T-helper 9 cell (primary cell): ENCODE results near the gene IFNLR1.

ENCODE experiments used
- DNase-seq: peaks from one replicate; pipeline ENCODE4 v3.0.0-alpha.2; 2020

Gene IFNLR1

DNA sequence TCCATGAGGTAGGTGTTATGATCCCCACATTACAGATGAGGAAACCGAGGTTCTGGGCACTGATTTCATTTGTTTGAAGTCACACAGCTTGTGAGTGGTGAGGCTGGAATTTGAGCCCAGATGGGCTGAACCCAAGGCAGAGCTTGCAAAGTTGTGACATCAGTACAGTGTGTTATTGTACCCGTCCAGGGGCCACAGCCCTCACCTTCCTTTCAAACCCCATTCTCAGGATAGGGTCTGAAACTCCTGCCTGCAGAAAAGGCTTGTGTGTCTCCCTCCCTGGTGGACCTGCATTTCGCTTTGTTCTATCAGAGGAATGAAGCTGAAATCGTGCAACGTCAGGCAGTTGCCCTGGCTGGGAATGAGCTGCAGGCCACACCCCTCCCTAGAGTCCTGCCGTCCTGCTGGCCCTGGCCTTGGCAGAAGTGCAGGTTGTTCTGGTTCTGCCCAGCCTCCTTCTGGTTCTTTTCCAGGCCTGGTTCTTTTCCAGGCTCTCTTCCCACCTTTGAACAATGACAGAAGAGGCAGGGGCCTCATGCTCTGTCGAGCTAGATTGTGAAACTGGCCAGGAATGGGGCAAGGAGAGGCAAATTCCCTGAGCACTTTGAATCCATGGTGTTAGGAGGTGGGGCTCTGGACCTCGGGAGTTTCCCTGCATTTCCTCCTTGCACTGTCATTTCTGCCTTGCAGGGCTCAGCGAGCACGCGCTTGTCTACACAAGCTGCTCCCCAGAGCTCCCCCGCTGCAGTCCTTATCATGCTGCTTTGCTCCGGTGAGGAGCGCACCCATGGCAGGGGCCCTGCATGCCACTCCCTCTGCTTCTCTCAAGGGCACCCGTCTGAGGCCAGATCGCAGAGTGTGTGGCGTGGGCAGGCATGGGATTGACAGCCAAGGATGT, 67.0 kb downstream of the IFNLR1 start:
- DNase-seq: no peak

DNA sequence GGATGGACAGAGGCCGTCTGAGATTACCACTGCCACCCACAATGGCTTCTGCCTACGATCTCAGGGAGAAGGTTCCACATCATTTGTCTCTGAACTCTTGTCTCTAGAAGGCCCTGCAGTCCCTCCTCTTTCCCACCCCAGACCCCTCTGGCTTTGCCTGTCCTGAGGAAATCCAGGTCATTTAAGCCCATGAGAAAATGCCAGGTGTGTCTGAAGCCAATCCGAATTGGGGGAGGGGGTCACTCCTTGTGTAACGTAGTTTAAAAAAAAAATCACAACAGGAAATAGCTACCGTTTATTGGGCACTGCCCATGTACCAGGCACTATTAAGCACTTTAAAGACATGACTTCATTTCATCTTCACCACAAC, 67.6 kb downstream of the IFNLR1 start:
- DNase-seq: no peak

- no peak for DNase-seq
These were observed 68.5 kb downstream of the IFNLR1 start for GRCh38 chr1:24118410-24119242.

GRCh38 chr1:24117722-24118409, 69.2 kb downstream of the IFNLR1 start:
- no peak for DNase-seq

DNA sequence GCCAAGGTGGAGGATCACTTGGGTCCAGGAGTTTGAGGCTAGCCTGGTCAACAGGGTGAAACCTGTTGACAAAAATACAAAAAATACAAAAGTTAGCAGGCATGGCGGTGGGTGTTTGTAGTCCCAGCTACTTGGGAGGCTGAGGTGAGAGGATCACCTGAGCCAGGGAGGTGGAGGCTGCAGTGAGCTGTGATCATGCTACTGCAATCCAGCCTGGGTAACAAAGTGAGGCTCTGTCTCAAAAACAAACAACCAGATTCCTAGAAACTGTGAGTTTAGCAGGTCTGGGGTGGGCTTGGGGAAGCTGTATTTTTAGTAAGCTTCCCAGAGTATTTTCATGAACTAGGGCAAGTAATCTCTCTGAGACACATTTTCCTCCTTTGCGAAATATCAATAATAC, 70.0 kb downstream of the IFNLR1 start:
- DNase-seq: no peak

GRCh38 chr1:24114753-24115152, 72.3 kb downstream of the IFNLR1 start:
- no peak for DNase-seq

DNA sequence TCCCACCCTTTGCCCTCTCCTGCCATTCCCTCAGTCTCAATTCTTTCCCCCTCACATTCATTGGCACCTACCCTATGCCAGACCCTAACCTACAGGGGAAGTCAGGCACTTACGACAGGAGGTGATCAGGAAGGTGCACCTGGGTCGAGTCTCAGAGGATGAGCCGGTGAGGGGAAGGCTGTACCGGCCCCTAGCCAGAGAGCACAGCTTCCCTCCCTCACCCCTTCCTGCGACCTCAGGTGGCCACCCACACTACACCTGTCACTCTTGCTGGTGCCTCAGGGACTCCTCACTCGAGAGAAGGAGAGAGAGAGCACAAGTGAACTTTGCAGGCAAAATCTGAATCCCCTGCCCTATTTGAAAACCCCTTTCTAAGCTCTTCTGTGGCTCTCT, 73.5 kb downstream of the IFNLR1 start:
- no peak for DNase-seq

DNA sequence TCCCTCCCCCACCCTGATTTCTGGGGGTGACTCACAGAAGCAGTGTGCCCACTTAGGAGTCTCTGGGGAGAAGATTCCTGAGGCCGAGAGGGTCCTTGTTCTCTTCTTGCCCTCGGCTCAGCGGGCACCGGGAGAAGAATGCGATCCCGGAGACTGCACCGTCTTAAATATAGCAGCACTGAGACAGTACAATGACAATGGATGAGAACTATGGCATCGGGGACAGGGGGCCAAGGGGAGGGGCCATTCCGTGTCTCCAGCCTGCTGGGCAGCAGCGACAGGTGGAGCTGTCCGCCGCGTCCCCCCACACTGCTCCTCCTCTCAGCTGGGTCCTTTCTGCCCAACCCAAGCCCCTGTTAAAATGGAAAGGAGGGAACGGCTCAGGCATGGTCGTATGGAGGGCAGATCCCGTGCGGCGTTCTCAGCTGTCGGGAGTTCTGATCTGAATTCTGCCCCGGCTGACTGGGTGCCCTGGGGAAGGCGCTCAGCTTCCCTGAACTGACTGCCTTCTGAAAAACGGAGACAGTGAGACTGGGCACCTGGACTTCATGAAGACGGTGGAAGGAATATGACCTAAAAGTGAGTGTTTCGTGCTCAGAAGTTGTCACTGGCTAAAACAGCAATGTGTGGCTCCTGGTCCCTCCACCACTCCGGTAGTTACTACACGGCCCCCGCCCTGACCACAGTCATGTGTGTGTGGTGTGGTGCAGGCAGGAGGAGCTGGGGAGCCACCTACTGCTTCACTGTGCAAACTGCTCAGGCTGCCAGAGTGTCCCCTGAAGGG, 74.9 kb downstream of the IFNLR1 start, which contains the start of gene MYOM3:
Gene MYOM3, minus strand, starts transcription at position 140 of the 784 bp plus-strand sequence. CDS start 3,499 bp downstream, outside the sequence.
- no peak for DNase-seq

DNA sequence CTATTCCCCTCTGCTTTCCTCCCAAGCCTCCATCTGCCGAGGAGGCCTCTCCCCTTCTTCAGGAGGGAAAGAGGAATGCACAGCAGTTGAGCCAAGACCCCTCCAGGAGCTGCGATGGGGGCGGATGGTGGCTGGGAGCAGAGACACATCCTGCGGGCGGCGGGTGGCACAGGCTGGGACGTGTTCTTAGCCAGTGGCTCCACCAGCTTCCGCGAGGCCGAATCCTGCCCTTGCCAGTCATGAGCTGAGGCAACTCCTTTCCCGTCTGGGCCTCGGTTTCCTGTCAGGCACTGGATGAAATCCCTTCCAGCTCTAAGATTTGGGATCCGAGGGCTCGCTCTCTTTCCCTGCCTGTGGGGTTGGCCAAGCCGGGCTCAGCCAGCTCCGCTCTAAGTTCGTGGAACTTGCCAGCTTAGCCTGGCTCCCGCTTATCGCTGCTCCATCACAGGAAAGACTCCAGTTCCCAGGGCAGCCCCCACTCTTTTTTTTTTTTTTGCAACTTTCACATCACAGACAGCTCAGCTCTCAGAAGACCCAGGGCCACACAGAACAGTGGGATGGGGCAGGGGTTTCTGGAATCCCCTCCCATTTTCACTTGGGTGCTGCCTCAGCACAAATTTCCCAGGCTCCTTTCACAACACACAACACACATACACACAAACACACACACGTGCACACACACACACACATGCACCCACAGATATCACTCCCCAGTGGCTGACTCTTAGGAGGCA, 75.7 kb downstream of the IFNLR1 start:
- DNase-seq: no peak

GRCh38 chr1:24110642-24111261, 76.3 kb downstream of the IFNLR1 start:
- DNase-seq: no peak

GRCh38 chr1:24109686-24110475, 77.2 kb downstream of the IFNLR1 start:
- no peak for DNase-seq

GRCh38 chr1:24109166-24109483, 78.0 kb downstream of the IFNLR1 start:
- no peak for DNase-seq

- DNase-seq: no peak
These were observed 78.5 kb downstream of the IFNLR1 start for GRCh38 chr1:24108334-24109165.

DNA sequence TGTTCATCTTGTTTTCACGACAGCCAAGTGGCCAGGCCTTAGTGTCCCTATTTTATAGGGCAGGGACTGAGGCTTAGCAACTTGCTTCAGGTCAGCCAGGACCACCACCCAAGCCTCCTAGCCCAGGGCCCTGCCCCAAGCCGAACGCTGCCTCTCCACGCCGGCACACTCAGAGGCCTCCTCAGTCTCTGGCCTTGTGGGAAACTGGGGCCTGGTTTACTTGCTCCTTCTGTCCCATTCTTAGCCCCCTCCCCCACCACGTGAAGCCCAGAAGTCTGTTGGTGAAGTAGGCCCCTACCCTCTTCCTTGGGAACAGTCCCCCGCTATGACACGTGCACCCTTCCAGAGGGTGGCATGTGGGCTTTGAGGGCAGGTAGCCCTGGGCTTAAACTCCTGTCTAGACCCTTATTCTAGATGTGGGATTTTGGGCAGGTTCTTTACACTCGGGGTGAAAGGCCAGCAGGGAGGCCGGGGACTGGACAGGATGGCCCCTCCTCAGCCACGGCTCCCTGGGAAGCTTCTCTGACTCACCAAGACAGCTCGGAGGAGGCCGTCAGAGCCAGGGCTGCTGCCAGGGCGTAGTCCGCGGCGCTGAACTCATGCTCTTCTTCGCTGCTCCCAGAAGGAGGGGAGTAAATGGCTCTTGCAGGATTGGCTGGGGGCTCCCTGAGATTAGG, 79.5 kb downstream of the IFNLR1 start:
- DNase-seq: no peak

- no peak for DNase-seq
These were observed 81.5 kb downstream of the IFNLR1 start for GRCh38 chr1:24105368-24106160.

DNA sequence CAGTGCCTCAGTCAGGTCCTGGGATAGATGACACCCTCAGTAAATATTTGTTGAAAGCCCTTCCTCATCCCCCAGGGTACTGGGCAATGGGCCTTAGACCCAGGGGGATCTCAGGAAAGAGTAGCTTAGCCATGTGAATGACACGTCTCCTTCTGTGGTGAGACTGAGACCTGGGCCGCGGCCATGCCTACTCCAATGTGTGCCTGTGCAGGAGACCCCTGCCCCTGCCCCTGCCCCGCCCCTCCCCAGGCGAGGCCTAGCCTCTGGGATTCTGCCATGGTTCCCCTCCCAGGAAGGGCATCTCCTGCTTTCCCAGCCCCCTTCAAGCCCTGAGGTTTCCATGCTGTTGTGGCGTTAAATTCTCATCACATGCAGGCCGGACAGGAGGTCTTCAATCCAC, 82.2 kb downstream of the IFNLR1 start:
- DNase-seq: no peak
